ENCODE data around the gene EPN1. TPM values are rescaled to one million over a fixed set of nuclear protein-coding genes. Genes with fewer than 3 reads are reported as not detected.
A peak's percentile ranks its signal among the peaks of the same experiment; 100 is the strongest.

Gene EPN1
- polyA plus RNA-seq, 12 donors: 44.1 to 113 (median 68.9) TPM; not detected in 1

- DNase-seq: no peak
Observed at GRCh38 chr19:55676383-55676782, 1.4 kb downstream of the EPN1 start.

GRCh38 chr19:55676889-55677505, 2.0 kb downstream of the EPN1 start:
- DNase-seq: no peak

GRCh38 chr19:55677572-55678028, 2.6 kb downstream of the EPN1 start:
- DNase-seq: no peak

DNA sequence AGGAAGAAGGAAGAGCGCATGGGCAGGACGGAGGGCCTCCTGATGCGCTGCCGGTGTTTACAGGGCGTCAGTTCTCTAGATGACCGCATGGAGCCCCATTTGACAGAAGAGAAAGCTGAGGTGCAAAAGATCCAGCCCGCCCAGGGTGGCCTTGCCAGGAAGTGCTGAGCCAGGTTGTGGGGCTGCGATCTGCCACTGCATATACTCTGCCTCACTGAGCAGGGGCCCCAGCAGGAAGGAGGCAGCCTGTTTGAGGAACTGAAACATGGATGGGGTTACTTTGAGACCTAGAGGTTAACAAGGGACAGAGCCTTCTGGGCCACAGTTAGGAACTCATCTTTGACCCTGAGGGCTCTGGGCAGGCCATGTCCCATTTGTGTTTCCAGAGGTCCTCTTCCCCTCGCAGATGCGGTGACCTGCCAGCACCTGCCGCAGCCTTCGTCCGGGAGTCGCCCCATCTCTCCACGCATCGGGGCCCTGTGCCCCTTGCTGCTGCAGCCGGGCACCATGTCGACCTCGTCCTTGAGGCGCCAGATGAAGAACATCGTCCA, 3.2 kb downstream of the EPN1 start:
- DNase-seq: peak; percentile 17

DNA sequence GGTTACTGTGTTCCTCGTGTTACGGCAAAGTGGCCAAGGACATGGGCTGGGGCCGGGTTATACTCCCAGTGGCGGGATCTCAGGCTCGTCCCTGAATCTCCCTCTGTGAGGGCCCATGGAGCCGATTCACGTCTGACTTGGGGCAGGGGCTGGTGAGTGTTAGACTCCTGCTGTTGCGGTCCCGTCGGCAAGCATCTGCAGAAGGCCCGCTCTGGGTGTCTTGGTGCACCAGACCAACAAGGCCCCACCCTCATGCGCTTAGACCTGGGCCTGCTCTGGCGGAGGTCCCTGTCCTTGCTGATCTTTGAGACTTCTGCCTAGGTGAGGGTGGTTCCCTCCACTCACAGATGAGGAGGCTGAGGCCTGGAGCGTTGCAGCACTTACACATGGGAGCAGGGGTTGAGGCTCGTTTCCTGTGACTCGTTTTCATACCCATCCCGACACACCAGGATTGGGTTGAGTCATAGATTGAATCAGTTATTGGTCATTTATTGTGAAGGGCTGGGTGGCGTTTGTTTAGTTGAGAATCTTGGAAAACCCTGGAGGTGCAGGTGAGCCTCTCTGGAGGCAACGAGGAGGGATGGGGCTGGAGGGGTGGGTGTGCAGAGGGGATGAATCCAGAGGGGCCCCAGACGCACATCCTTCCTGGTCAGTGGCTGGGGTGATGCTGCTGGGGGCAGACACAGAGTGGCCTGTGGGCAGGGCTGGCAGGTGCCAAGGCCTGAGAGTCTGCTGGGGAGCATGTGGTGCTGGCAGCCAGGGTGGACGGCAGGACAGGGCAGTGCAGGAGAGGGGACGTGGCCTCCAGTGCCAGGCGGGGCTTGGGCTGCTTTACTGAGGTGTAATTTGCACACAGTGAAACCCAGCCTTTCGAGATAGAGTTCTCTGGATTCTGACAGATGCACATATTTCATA, 4.6 kb downstream of the EPN1 start:
- DNase-seq: no peak

DNA sequence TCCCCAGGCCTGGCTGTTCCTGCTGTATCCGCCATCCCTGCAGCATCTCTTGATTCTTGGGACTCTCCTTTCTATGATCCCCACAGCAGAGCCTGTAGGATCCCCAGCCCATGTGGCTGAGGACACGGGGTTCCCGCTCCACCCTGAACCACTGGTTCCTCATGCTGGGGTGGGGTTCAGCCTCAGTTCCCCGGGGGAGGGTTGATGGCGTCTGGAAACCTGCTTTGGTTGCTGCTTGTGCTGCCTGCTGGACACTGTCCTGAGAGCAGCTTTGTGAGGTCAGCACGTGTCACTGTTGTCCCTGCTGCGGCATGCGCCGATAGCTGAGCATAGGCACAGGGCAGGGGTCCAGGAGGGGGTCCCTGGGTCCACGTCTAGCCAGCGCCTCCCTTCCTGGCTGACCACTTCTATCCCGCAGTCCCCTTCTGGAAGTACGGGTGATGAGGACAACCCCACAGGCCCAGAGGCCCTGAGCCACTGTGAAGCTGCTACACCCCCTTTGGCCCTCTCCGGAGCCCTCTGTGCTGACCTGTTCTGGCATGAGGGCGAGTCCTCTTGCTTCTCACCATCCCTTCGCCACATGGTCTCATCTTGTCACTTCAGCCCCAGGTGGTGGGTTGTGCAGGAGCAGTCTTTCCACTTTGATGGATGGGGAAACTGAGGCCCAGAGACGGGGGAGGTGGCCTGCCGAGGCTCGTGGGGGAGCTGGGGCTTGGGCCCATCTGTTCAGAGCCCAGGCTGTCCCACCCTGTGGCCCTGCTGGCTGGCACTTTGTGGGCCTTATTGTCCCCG, 5.5 kb downstream of the EPN1 start:
- no peak for DNase-seq

DNA sequence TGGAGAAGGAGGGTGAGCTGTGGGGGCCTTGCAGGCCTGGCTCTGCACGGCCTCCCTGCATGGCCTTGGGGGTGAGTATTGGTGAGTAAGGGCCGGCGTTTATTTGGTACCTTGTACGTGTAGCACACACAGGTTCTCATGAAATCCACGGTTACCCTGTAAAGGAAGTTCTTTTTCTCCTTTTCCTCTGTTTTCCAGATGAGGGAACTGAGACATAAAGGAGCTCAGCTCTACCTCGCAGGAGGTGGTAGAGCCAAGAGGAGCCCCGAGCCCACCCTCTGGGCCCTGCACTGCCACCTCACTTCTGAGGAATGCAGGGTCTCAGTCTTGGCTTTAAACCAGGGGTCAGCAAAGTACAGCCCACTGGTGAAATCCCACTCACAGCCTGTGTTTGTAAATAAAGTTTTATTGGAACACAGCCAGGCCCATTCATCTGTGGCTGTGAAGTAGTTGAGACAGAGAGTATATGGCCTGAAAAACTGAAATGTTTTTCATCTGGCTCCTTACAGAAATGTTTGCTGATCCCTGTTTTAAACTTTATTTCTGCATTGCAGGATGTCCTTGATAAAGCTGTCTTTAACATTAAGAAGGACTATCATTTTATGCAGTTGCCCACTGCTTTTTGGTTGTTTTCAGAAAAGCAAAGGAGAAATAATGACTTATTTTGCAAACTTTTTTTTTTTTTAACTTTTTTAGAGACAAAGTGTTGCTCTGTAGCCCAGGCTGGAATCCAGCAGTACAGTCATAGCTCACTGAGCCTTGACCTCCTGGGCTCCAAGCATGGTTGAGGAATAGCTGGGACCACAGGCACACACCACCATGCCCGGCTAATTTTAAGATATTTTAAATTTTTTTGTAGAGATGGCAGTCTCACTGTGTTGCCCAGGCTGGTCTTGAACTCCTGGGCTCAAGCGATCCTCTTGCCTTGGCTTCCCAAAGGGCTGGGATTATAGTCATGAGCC, 6.4 kb downstream of the EPN1 start:
- DNase-seq: no peak

- DNase-seq: no peak
Observed at GRCh38 chr19:55683449-55684261, 8.6 kb downstream of the EPN1 start.

- DNase-seq: no peak
Observed at GRCh38 chr19:55684946-55685681, 10.1 kb downstream of the EPN1 start.

DNA sequence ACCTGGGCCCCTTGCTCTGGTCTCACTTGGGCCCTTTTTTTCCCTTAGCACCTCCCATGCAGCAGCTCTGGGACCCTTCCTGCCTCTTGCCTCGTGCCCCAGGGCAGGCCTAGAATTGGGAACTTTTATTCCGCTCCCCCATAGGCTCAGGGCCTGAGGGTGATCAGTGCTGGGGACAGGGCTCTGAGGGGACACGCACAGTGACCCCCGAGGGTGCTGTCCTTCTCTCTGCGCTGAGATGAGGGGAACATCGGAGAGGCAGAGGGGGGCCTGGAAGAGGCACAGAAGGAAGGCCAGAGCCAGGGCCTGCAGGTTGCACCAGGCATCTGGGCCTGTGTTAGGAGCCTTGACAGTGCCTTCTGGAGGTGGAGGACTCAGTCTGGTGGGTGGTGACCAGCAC, 10.8 kb downstream of the EPN1 start:
- DNase-seq: no peak

GRCh38 chr19:55686311-55687050, 11.5 kb downstream of the EPN1 start:
- DNase-seq: no peak

GRCh38 chr19:55687281-55688201, 12.5 kb downstream of the EPN1 start:
- DNase-seq: no peak

GRCh38 chr19:55688422-55689218, 13.6 kb downstream of the EPN1 start:
- DNase-seq: peak; percentile 37

DNA sequence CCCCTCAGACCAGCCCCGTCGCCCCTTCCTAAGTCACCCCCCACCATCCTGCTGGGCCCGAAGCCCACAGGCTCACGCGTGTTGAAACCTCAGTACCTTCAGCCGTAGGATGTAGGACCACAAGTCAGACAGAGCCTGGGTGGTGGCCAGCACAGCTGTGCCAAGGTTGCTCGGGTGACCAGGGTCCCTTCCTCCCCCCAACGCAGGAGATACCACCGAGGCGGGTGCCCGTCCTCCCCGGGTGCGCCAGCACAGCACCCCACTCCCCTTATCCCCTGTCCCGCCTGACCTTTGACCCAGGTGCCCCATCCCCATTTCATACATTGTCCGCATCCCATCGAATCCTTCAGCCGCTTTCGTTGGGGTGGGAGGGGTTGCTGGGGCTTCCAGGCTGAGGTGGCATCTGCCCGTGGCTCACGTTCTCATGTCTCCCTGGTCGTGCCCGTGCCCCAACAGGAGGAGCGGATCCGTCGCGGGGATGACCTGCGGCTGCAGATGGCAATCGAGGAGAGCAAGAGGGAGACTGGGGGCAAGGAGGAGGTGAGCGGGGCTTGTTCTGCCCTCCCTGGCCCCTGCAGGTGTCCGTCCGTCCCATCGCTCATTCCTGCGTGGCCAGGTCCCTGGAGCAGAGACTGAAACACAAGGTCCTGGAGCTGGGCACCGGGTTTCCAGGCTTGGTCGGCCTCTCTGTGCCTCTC, 14.5 kb downstream of the EPN1 start:
- no peak for DNase-seq

DNA sequence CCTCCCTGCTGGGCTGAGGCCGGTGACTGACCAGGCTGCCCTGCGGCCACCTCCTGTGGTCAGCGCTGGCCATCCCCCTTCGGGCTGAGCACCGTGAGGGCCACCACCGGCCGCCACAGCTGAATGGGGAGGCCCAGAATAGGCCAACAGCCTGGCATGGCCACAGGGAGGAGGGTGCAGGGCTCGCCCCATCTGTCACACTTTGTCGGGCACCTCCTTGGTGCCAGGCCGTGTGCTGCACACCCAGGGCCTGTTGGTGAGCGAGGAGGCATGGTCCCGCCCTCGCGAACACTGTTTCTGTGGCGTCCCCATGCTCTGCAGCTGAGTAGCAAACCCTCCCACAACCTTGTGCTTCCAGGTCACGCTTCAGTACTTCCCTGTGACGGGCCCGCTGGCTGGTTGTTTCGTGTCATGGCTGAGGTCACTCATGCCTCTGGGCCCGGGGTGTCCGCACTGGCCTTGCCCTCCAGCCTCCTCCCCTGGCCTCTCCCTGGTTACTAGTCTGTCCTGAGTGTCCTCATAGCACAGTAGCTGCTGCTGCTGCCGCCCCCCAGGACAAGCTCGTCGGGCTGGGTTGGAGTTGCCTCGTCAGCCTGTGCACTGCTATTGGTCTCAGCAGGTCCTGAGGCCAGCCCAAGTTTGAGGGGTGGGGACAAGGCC, 15.2 kb downstream of the EPN1 start:
- DNase-seq: no peak

All from muscle of arm (tissue), 12 donors.